ENCODE data around the gene ENTPD2. TPM values are rescaled to one million over a fixed set of nuclear protein-coding genes. Genes with fewer than 3 reads are reported as not detected.

Gene ENTPD2
- total RNA-seq, 4 donors from 2014 or later = 3.6 to 17.1 (median 14.1) TPM

DNA sequence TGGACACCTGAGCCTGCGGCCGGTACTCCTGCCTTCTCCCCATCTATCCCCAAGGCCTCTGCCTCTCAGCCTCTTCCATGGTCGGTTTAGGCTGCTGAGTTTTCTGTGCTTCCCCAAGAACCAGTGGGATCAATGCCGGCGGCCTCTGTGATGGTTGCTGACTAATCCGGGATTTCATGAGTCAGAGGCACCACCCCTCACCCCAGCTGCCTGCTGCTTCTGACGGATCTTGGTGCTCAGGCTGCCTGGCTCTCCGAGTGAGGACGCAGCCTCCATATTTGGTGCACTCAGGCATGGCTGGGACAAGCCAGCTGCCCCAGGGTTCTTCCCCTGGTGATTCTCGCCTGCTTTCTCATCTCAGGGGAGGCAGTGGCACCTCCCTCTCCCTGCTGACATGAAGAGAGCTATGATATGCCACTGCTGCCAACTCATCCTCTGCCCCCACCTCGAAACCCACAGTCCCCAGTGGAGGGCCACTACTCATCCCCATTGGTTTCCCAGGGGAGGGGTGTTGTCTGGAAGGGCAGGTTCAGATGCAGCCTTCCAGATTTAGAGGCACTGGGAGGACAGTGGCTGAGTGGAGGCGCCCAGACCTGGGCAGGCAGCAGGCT is 29.6 kb upstream of the ENTPD2 start:
- Histone ChIP-seq H3K4me1 (peaks cover 17 to 45% (median 33%) of the 10 kb centered on the region in 4 donors), H3K27me3 (peaks cover 6% of the 10 kb centered on the region), H3K36me3 (no peaks in the 10 kb centered on the region), H3K27ac (peak overlapping the region; percentile 54 to 60 (median 58)), H3K9me3 (no peaks in the 10 kb centered on the region), H3K4me3 (no peak overlapping the region)
- 79 to 80% methylated on average over 1 to 12 of the region's 12 CpGs for WGBS, 2 donors (ENCODE audit: low coverage in 1 of 2)
- intact Hi-C loops (cut with DNase I; ENCODE audit: low total_unique reads) (no loop called here), in situ Hi-C loops (cut with MboI; ENCODE audit: low pct_ligation_motif_present in 1 of 4, low pct_unique_long_range_greater_than_20kb in 1 of 4, low sequenced_read_pairs in 3 of 4) (no loop called here)
- peak; percentile 42 for DNase-seq
- TF ChIP-seq POLR2AphosphoS5 (IDR thresholded peaks at IDR 0.05) = no peak
- TF ChIP-seq POLR2A (IDR thresholded peaks at IDR 0.05) = no peak
- TF ChIP-seq, protein P1, sequence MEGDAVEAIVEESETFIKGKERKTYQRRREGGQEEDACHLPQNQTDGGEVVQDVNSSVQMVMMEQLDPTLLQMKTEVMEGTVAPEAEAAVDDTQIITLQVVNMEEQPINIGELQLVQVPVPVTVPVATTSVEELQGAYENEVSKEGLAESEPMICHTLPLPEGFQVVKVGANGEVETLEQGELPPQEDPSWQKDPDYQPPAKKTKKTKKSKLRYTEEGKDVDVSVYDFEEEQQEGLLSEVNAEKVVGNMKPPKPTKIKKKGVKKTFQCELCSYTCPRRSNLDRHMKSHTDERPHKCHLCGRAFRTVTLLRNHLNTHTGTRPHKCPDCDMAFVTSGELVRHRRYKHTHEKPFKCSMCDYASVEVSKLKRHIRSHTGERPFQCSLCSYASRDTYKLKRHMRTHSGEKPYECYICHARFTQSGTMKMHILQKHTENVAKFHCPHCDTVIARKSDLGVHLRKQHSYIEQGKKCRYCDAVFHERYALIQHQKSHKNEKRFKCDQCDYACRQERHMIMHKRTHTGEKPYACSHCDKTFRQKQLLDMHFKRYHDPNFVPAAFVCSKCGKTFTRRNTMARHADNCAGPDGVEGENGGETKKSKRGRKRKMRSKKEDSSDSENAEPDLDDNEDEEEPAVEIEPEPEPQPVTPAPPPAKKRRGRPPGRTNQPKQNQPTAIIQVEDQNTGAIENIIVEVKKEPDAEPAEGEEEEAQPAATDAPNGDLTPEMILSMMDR (IDR thresholded peaks at IDR 0.05) = no peak
- TF ChIP-seq EP300 (IDR thresholded peaks at IDR 0.05; ENCODE audit: low read depth) = no peak

DNA sequence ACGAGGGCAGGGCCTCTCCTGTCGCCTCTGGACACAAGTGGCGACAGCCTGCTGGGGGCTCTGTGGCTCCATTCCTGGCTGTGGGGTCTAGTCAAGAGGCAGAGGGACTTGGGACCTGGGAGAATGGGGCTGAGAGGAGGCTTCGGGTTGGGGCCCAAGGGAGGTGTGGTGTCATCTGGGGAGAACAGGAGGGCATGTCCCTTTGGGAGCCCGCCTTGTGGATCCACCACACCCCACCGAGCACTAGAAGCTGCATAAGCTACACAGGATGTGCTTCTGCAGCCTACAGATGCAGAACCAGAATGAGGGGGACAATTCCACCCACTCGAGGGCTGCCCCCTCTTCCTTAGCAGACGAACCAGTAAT is 29.0 kb upstream of the ENTPD2 start:
- 73 to 85% methylated on average over 3 to 8 of the region's 8 CpGs for WGBS, 2 donors (ENCODE audit: low coverage in 1 of 2)
- intact Hi-C loops (cut with DNase I; ENCODE audit: low total_unique reads) = no loop called here
- in situ Hi-C loops (cut with MboI; ENCODE audit: low pct_ligation_motif_present in 1 of 4, low pct_unique_long_range_greater_than_20kb in 1 of 4, low sequenced_read_pairs in 3 of 4) = no loop called here

DNA sequence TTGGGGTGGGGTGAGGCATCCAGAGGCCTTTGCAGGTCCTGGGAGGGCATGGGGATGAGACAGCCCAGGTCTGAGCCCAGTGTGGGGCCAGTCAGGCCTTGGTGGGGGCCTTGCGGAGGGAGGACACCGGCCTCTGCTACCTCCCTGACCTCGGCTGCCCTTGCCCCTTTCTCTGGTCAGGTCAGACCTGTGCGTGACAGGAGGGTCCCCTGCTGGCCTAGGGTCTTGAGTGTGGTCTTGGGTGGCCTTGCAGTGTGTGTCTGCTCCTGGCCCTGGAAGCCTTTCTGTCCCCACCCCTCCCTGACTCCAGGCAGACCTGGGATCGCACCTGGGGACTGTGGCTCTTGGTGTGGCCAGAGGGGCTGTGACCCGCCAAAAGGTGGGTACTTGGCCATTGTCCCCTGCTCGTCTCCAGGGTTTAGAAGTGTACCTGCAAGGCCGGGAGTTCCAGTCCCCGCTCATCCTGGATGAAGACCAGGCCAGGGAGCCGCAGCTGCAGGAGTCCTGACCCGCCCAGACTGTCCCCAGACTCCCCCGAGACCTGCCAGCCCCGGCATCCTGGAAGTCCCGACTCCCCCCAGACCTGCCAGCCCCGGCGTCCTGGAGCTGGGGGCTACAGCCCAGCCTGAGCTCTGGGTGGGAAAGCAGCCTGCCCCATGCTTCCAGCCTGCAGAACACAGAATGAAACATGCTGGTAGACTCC is 28.5 kb upstream of the ENTPD2 start:
- H3K4me3 ChIP-seq = no peak overlapping the region
- TF ChIP-seq EP300 (IDR thresholded peaks at IDR 0.05; ENCODE audit: low read depth) (no peak), POLR2AphosphoS5 (IDR thresholded peaks at IDR 0.05) (no peak), POLR2A (IDR thresholded peaks at IDR 0.05) (no peak)
- TF ChIP-seq, protein P1 (IDR thresholded peaks at IDR 0.05) = no peak
- no peaks in the 10 kb centered on the region for H3K36me3 ChIP-seq
- in situ Hi-C loops (cut with MboI; ENCODE audit: low pct_ligation_motif_present in 1 of 4, low pct_unique_long_range_greater_than_20kb in 1 of 4, low sequenced_read_pairs in 3 of 4) (no loop called here), intact Hi-C loops (cut with DNase I; ENCODE audit: low total_unique reads) (no loop called here)
- H3K27me3 ChIP-seq = peaks cover 15% of the 10 kb centered on the region
- no peaks in the 10 kb centered on the region for H3K9me3 ChIP-seq
- 90% methylated on average over 12 of the region's 16 CpGs; no CpG with 5 or more reads in 1 of the 2 donors for WGBS, 2 donors (ENCODE audit: low coverage in 1 of 2)
- DNase-seq = no peak
- H3K27ac ChIP-seq = no peak overlapping the region
- peaks cover 16 to 42% (median 34%) of the 10 kb centered on the region in 4 donors for H3K4me1 ChIP-seq

More for the DNA sequence above, 29.0 kb upstream of the ENTPD2 start:
- no peak overlapping the region for H3K4me3 ChIP-seq
- no peaks in the 10 kb centered on the region for H3K9me3 ChIP-seq
- DNase-seq = no peak
- no peaks in the 10 kb centered on the region for H3K36me3 ChIP-seq
- TF ChIP-seq POLR2AphosphoS5 (IDR thresholded peaks at IDR 0.05) (no peak), POLR2A (IDR thresholded peaks at IDR 0.05) (no peak), EP300 (IDR thresholded peaks at IDR 0.05; ENCODE audit: low read depth) (no peak)
- TF ChIP-seq, protein P1 (IDR thresholded peaks at IDR 0.05) = no peak
- peak overlapping the region; percentile 13 to 58 (median 48) for H3K27ac ChIP-seq
- H3K4me1 ChIP-seq = peaks cover 20 to 45% (median 37%) of the 10 kb centered on the region in 4 donors
- H3K27me3 ChIP-seq = peaks cover 12% of the 10 kb centered on the region

DNA sequence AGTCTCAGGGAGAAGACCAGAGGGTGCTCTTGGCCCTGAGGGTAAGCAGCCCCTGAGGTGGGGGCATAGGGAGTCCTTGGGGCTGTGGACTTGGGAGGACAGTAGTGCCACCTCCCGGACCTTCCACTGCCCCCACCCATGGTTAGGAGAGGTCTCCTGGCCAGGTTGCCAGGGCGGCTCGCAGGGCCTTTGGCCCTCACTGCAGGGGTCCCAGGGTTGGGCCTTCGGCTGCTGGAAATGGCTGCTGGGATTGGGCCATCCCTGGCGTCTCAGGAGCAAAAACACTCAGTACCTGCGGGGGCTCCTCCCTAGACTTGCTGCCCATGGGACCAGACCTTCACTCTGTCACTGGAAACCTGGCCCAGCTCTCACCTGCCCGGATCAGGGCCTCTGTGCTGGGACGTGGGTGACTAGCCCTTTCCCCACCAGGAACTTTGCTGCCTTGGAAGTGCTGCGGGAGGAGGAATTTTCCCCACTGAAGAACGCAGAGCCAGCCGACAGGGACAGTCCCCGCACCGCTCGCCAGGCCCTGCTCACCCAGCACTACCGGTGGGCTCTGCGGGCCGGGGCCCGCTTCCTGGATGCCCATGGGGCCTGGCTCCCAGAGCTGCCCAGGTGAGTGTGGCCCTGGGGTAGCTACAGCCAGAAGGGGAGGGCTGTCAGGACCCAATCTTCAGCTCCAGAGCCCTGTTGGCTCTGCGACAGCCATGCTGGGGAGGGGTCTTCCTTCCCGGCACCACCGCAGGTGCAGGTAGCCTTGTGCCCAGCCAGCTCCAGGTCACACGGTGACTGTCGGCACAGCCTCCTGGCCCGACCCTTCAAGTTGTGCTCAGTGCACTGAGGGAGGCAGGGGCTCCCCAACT is 26.6 kb upstream of the ENTPD2 start:
- H3K4me3 ChIP-seq = no peak overlapping the region
- peaks cover 23% of the 10 kb centered on the region for H3K27me3 ChIP-seq
- H3K36me3 ChIP-seq = no peaks in the 10 kb centered on the region
- H3K4me1 ChIP-seq = peaks cover 18 to 40% (median 30%) of the 10 kb centered on the region in 4 donors
- no peak for DNase-seq
- WGBS, 2 donors (ENCODE audit: low coverage in 1 of 2) = 94% methylated on average over 23 of the region's 24 CpGs; no CpG with 5 or more reads in 1 of the 2 donors
- H3K27ac ChIP-seq = no peak overlapping the region
- in situ Hi-C loops (cut with MboI; ENCODE audit: low pct_ligation_motif_present in 1 of 4, low pct_unique_long_range_greater_than_20kb in 1 of 4, low sequenced_read_pairs in 3 of 4) = no loop called here
- H3K9me3 ChIP-seq = no peaks in the 10 kb centered on the region
- intact Hi-C loops (cut with DNase I; ENCODE audit: low total_unique reads) = no loop called here
- no peak for TF ChIP-seq POLR2A (IDR thresholded peaks at IDR 0.05)
- no peak for TF ChIP-seq POLR2AphosphoS5 (IDR thresholded peaks at IDR 0.05)

Measured in transverse colon (tissue), 4 donors.